NOMO-1 (cell line): ENCODE results near the gene TAGLN2.
A peak's percentile ranks its signal among the peaks of the same experiment; 100 is the strongest.
"Not testable (repeated sequence)": the region's sequence is repeated elsewhere in the genome, so short reads cannot be mapped to it uniquely, and the experiment has no call there.

Source experiments
- DNase-seq, 2 experiments: peaks; one replicate each; lab custom pipeline; 2025; ENCODE audit not compliant: unreplicated experiment in 2 of 2; lab: John Stamatoyannopoulos, UW

Gene TAGLN2

GRCh38 chr1:159908031-159908940, 17.0 kb downstream of the TAGLN2 start:
- DNase-seq = no peak

- no peak for DNase-seq
Measured at GRCh38 chr1:159906960-159907359, 18.3 kb downstream of the TAGLN2 start.

- DNase-seq = not testable (repeated sequence)
Measured at GRCh38 chr1:159904036-159904435, 21.3 kb downstream of the TAGLN2 start.

- DNase-seq = peak in 1 of 2 experiments; percentile 48
Measured at GRCh38 chr1:159902541-159902940, 22.8 kb downstream of the TAGLN2 start.

GRCh38 chr1:159900755-159901360, 24.4 kb downstream of the TAGLN2 start:
- no peak for DNase-seq

GRCh38 chr1:159900086-159900680, 25.1 kb downstream of the TAGLN2 start, which contains the start of gene CFAP45:
CFAP45 (minus strand) TSS chr1:159900165; CDS start chr1:159900098, 67 bp downstream.
- DNase-seq = peak; percentile 33 to 65

GRCh38 chr1:159899634-159900033, 25.7 kb downstream of the TAGLN2 start:
- not testable (repeated sequence) for DNase-seq

- DNase-seq = peak in 1 of 2 experiments; percentile 31
Measured at GRCh38 chr1:159898527-159898926, 26.8 kb downstream of the TAGLN2 start.

- DNase-seq = peak; percentile 26 to 41
Measured at GRCh38 chr1:159897962-159898361, 27.3 kb downstream of the TAGLN2 start.

GRCh38 chr1:159896546-159896930, 28.8 kb downstream of the TAGLN2 start:
- DNase-seq = no peak

- DNase-seq = no peak
Measured at GRCh38 chr1:159895836-159896545, 29.3 kb downstream of the TAGLN2 start.

GRCh38 chr1:159895286-159895685, 30.0 kb downstream of the TAGLN2 start:
- no peak for DNase-seq

- no peak for DNase-seq
Measured at GRCh38 chr1:159892944-159893343, 32.4 kb downstream of the TAGLN2 start.

GRCh38 chr1:159891275-159892157, 33.8 kb downstream of the TAGLN2 start:
- DNase-seq = peak; percentile 69 to 86

GRCh38 chr1:159890390-159890789, 34.9 kb downstream of the TAGLN2 start:
- no peak for DNase-seq

GRCh38 chr1:159889821-159890252, 35.5 kb downstream of the TAGLN2 start:
- peak; percentile 79 to 94 for DNase-seq

- peak; percentile 42 to 52 for DNase-seq
Measured at GRCh38 chr1:159889202-159889601, 36.1 kb downstream of the TAGLN2 start.

- no peak for DNase-seq
Measured at GRCh38 chr1:159884296-159884695, 41.0 kb downstream of the TAGLN2 start.

GRCh38 chr1:159883134-159883533, 42.2 kb downstream of the TAGLN2 start:
- DNase-seq = no peak

- no peak for DNase-seq
Measured at GRCh38 chr1:159882527-159882862, 42.8 kb downstream of the TAGLN2 start.
